ENCODE results near the gene PPDPF. TPM values are rescaled to one million over a fixed set of nuclear protein-coding genes. Genes with fewer than 3 reads are reported as not detected.
A peak's percentile ranks its signal among the peaks of the same experiment; 100 is the strongest.
"Not testable (repeated sequence)": the region's sequence is repeated elsewhere in the genome, so short reads cannot be mapped to it uniquely, and the experiment has no call there.

The PPDPF gene
- total RNA-seq, 1 experiment from 2014 or later = 263 TPM

DNA sequence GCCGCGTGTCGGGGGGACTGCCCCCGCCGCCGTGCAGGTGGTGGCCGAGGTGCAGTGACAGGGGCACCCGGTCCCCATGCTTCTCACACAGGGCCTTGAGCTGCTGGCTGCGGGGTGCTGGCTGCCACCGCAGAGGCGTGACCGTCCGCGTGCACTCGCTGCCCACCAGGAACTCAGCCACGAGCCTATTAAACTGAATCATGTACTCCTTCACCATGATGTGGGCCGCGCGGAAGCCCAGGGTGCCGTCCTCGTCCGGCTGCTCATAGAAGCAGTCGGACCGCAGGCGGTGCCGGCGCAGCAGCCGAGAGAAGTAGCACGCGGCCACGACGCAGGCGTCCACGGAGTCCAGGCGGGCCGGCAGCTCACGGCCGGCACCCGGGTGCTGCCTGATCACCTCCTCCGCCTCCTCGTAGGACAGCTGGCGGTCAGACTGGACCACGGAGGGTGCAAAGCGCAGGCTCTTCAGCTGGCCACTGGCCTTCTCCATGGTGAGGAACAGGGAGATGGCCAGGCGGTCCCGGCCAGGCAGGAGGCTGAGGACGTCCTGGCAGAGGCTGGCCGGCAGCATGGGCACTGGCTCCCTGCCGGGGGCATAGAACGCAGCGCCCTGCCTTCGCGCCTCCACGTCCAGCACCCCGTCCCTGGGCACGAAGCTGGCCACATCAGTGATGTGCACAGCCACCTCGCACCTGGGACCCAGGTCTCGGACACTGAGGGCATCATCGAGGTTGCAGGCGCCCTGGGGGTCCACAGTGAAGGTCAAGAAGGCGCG, 43.7 kb downstream of the PPDPF start:
- no peak for DNase-seq (ENCODE audit: low read depth)

DNA sequence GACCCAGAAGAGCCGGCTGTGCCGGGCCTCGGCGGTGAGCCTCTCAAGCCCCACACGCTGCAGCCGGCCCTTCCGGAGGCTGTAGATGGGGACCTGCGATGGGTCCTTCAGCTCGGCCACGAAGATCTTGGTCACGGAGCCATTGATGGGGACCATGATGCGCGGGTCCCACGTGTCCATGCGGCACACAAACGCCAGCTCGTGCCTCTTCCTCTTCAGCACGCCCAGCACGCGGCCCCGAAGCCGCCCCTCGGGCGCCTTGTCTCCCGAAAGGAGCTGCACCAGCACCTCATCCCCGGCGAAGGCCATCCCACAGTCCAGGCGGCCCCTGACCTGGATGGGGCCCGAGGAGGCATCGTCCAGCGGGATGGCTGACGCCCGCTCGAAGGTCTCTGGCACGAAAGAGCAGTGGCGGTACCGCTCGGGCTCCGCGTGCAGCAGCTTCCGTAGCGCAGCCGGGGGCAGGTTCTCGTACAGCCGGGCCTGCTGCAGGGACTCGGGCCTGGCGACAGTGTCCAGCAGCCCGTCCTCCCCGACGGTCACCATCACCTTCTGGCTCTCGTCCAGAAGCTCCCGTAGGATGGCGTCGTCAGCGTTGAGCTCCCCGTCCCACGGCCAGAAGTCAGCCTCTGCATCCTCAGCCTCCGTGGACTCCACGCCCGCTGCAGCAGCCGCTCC, 44.6 kb downstream of the PPDPF start:
- no peak for DNase-seq (ENCODE audit: low read depth)

DNA sequence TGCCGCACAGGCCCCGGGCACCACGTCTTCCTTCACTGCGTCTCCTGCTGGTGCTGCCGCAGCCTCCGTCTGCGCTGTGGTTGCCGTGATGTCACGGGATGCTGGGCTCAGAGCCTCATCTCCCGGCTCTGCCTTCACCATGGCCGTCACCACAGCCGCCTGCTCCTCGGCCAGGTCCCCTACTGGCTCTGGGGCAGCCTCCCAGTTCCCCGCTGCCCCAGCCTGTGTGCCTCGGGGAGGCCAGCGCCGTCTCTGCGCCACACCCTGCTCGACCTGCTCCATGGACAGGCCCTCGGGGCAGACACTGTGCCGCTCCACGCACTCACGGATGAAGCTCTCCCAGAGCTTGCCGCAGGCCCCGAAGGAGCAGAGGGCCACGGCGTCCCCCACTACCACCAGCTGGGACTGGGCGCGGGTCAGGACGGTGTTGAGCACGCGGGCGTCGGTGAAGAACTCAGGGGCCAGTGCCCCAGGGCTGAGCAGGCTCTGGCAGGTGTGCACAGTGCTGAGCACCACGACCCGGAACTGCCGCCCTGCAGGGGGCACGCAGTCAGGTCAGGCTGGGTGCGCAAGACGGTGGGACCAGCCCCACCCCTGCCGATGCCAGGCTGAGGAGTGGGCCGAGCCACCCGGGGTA, 45.3 kb downstream of the PPDPF start:
- no peak for DNase-seq (ENCODE audit: low read depth)

DNA sequence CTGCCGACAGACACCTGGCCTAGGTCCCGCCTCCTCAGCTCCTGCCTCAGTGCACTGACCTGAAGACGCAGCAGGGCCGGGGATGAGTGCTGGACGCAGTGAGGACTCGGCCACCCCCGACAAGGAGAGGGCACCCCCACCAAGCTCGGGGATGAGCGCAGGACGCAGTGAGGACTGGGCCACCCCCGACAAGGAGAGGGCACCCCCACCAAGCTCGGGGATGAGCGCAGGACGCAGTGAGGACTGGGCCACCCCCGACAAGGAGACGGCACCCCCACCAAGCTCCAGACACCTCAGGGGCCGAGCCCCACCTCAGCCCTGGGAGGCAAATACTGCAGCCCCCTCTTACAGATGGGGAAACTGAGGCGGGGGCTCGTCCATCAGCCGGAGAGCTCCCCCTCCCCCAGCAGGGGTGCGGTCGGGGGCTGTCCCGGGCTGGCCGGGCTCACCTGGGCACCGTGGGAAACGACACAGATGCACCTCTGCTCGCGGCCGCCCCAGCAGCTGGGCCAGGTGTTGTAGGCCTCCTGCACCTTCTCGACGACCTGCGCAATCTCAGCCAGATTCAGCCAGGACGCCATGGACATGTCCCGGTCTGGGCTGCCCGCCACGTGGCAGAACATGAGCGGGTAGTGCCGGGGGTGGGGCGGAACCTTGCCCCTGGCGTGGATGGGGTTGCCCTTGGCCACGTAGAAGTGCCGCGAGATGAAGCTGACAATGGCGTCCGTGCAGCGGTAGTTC, 46.0 kb downstream of the PPDPF start:
- DNase-seq (ENCODE audit: low read depth) = no peak

DNA sequence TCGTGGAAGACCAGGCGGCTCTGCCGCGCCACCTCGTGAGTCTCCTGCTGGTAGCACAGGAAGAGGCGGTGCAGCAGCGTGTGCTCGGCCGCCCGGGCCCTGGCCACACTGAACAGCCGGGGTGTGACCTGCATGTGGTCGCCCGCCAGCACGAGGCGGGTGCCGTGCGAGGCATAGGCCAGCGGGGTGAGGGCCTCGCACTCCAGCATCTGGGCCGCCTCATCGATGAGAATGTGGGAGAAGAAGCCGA, 46.5 kb downstream of the PPDPF start:
- DNase-seq (ENCODE audit: low read depth) = no peak

DNA sequence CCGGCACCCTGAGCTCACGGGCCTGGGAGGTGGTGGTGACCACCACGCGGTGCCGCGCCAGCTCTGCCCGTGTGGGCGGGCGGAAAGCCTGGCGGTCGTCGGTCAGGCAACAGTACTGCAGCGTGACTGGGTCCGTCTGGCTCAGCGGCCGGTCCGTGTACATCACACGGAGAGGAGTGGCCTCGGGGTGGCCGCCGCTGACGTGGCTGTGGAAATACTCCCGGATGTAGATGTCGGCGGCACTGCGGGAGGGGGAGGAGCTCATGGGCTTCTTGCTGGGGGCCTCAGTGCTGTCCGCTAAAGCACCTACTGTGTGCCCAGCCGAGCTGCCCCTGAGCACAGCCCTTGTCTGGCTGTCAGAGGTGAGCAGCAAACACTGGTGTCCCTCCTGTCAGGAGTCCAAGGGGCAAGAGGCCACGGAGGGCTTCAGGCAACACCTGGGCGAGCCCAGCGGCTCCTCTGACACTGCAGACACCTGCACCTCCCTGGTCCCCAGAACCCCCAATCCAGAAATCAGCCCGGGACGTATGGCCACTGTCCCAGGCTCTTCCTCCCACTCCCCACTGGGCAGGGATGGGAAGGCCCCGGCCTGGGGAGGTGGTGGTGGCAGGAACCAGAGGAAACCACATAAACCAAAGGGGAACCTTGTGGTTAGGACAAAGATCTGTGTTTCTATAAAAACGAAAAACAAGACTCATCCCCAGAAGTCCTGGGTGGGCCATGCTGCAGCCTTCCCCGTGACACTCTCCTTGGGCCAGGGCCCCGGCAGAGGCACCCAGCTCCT, 47.0 kb downstream of the PPDPF start:
- DNase-seq (ENCODE audit: low read depth) = peak; percentile 50

DNA sequence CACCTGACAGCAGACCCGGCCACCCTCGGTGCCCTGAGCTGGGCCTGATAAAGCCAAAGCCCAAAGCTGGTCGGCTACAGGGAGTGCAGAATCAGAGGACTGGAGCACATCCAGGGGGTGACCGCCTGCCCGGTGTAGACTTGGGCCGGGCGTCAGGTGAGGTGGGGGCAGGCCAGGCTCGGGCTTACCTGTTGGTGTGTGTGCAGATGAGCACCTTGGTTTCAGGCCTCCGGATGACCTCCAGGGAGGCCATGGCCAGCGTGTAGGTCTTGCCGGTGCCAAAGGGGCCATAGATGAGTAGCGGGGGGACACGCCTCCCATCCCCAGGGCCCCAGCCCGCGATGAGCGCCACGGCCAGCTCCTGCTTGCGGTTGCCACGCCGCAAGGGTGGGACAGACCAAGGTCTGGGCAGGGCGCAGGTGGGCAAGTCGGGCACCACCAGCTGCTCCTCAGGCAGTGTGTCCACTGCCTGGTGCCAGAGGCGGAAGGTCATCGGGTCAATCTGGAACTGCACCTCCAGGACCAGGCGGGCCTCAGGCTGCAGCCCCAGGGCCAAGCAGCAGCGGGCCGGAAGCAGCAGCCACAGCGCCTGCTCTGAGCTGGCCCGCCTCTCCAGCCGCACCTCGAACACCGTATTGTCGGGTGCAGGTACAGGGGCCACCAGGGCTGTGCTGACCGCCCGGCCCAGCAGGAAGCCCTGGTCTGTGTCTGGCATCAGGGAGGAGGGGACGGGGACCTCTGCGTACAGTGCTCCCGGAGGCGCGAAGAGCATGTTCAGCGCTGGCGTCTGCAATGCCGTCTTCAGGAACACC, 47.8 kb downstream of the PPDPF start:
- DNase-seq (ENCODE audit: low read depth) = no peak

DNA sequence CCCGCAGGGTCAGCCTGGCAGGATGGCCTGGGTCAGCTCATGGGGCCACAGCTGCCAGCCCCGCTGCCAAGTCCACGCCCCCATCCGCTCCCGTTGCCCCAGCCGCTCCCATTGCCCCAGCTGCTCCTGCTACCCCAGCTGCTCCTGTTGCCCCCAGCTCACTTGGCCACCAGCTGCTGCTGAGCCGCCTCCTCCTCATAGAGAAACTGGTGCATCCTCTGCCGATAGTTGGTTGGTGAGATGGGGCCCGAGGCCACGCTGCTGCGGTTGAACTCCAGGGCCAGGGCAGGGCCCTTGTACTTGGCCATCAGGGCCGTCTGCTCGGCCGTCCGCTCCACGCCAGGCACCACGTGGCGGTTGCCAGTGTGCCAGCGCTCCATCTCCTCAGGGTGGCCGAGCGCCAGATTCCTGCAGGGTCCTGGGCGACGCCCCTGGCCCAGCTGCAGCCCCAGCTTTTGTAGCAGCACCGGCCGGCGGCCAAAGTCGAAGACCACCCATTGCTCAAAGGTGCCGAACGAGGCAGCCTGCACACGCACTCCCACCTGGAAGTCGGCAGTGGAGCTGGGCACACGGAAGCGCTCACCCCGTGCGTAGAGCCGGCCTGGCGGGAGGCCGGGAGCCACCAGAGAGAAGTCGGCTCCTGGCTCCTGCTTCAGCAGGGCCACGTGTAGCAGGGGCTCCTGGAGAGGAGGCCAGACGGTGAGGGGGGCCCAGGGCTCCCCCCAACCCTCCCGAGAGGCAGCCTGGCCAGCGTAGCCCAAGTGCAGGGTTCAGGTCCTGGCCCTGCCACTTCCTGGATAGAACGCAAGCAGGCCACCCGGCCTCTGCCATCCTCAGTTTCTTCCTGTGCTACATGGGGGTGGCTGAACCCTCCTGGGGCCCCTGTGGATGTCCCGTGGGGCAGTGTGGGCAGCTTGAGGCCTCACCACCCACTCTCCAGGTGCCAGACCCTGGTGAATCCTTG, 48.7 kb downstream of the PPDPF start:
- no peak for DNase-seq (ENCODE audit: low read depth)

DNA sequence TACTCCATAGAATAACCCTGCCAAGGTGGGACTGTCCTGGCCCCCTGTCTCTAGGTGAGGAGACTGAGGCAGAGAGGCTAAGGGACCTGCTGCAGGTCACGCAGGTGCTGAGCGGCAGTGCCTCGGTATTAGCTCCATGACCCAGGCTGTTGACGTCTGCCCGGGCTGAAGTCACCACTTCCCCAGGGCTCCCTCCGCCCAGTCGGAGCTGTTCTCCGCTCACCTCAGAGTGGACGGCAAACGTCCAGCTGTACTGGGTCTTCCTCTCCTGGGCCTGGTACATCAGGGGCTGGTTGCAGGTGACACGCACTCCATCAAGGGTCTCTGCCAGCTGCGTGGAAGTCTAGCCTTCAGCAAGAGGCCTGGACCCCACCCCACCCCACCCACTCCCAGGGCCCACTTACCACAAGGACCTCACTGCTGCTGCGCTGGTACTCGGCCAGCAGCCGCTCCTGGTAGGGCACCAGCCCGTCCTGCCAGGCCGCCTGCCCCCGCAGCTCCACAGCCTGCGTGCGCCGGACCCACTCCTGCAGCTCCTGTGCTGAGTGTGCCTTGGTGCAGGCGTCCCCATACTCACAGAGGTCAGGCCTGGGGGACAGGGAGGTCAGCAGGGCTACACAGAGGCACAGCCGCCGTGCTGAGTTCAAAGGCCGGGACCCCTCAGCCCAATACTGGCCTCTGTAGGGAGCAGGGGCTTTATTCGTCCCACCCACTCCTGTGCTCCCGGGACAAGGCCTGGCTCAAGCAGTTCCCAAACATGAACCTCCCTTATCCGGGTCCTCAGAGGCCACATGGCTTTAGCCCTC, 49.9 kb downstream of the PPDPF start:
- no peak for DNase-seq (ENCODE audit: low read depth)

DNA sequence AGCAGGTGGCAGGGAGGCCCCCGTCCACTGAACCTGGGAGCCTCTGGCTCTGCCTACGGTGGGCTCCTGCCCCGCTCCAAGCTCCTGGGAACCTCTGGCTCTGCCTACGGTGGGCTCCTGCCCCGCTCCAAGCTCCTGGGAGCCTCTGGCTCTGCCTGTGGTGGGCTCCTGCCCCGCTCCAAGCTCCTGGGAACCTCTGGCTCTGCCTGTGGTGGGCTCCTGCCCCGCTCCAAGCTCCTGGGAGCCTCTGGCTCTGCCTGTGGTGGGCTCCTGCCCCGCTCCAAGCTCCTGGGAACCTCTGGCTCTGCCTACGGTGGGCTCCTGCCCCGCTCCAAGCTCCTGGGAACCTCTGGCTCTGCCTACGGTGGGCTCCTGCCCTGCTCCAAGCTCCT, 50.5 kb downstream of the PPDPF start:
- not testable (repeated sequence) for DNase-seq (ENCODE audit: low read depth)

Other genes starting within 250 kb of the PPDPF start
- gene ARFGAP1, start 248.0 kb upstream of the PPDPF start, total RNA-seq (2014; rRNA removed; shearing (Covaris generic)) = 35.3 and 78.1 TPM in 2 replicates
- not detected in 2 replicates for gene COL20A1, start 227.6 kb upstream of the PPDPF start, total RNA-seq (2014; rRNA removed; shearing (Covaris generic))
- gene CHRNA4, start 159.4 kb upstream of the PPDPF start, total RNA-seq (2014; rRNA removed; shearing (Covaris generic)) = not detected in 2 replicates
- not detected in 2 replicates for gene KCNQ2, start 48.1 kb upstream of the PPDPF start, total RNA-seq (2014; rRNA removed; shearing (Covaris generic))
- gene EEF1A2, start 21.7 kb upstream of the PPDPF start, total RNA-seq (2014; rRNA removed; shearing (Covaris generic)) = 154 and 260 TPM in 2 replicates
- not detected in 2 replicates for gene PTK6, start 16.6 kb downstream of the PPDPF start, total RNA-seq (2014; rRNA removed; shearing (Covaris generic))
- gene SRMS, start 27.0 kb downstream of the PPDPF start, total RNA-seq (2014; rRNA removed; shearing (Covaris generic)) = not detected in 2 replicates
- not detected in 2 replicates for gene FNDC11, start 33.4 kb downstream of the PPDPF start, total RNA-seq (2014; rRNA removed; shearing (Covaris generic))
- 88.7 and 205 TPM in 2 replicates for gene HELZ2, start 53.5 kb downstream of the PPDPF start, total RNA-seq (2014; rRNA removed; shearing (Covaris generic))
- gene GMEB2, start 106.3 kb downstream of the PPDPF start, total RNA-seq (2014; rRNA removed; shearing (Covaris generic)) = 9.6 and 19.6 TPM in 2 replicates
- gene STMN3, start 132.7 kb downstream of the PPDPF start, total RNA-seq (2014; rRNA removed; shearing (Covaris generic)) = 0.89 and 2.6 TPM in 2 replicates
- gene RTEL1, start 137.5 kb downstream of the PPDPF start, total RNA-seq (2014; rRNA removed; shearing (Covaris generic)) = 4.0 and 9.9 TPM in 2 replicates
- 1.9 TPM in 1 of 2 replicates, not detected in the other for gene TNFRSF6B, start 175.9 kb downstream of the PPDPF start, total RNA-seq (2014; rRNA removed; shearing (Covaris generic))
- 29.1 and 56.3 TPM in 2 replicates for gene ARFRP1, start 187.2 kb downstream of the PPDPF start, total RNA-seq (2014; rRNA removed; shearing (Covaris generic))
- 24.2 and 25.7 TPM in 2 replicates for gene ZGPAT, start 187.3 kb downstream of the PPDPF start, total RNA-seq (2014; rRNA removed; shearing (Covaris generic))
- 0.12 and 4.4 TPM in 2 replicates for gene LIME1, start 215.9 kb downstream of the PPDPF start, total RNA-seq (2014; rRNA removed; shearing (Covaris generic))
- gene SLC2A4RG, start 219.0 kb downstream of the PPDPF start, total RNA-seq (2014; rRNA removed; shearing (Covaris generic)) = 36.9 and 59.3 TPM in 2 replicates